GM19467 (cell line): ENCODE data around the gene MOGAT1.
"Not testable (repeated sequence)": the region's sequence is repeated elsewhere in the genome, so short reads cannot be mapped to it uniquely, and the experiment has no call there.

Source experiments
- ATAC-seq: cut with Tn5 transposase; IDR thresholded peaks from one replicate; pipeline ENCODE4 v1.9.1; 2021; ENCODE audit warnings: mild to moderate bottlenecking, moderate library complexity; ENCODE audit not compliant: unreplicated experiment

Gene MOGAT1

DNA sequence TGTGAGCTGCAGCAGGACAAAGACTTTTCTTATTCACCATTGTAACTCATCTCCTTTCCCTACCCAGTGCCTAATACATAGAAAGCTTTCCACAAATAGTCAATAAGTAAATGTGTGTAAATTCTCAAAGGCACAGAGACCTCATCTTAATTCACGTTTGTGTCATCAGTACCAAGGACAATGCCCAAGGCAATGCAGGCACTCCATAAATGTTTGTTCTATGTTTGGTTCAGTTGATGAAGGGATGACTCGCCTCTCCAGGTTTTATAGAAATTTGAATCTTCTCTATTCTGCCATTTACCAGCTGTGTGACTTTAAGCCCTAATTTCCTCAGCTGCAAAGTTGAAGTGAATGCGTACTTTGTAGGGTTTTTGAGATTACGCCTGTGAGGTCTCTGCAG lies 2.1 kb upstream of the MOGAT1 start:
- no peak for ATAC-seq

GRCh38 chr2:222670191-222671038 lies 1.0 kb upstream of the MOGAT1 start:
- ATAC-seq, result no peak

- ATAC-seq, result no peak
Measured at GRCh38 chr2:222672068-222672401, 577 bp downstream of the MOGAT1 start.

DNA sequence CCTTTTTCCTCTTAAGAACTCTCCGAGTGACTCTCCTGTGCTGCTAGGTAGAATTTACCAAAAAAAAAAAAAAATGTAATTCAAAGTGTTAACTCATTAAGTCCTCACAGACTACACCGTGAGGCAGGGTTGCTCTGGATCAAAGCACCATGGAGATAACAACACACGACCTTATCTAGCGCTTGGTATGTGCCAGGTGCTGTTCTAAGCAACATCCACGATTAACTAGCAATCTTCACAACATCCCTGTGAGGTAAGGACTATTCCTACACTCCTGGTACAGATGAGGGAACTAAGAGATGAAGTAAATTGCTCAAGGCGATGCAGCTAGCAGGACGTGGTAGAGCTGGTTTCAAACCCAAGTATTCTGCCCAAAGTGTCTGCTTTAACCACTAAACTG lies 1.8 kb downstream of the MOGAT1 start:
- ATAC-seq, result no peak

- ATAC-seq, result no peak
Measured at GRCh38 chr2:222673883-222674282, 2.4 kb downstream of the MOGAT1 start.

DNA sequence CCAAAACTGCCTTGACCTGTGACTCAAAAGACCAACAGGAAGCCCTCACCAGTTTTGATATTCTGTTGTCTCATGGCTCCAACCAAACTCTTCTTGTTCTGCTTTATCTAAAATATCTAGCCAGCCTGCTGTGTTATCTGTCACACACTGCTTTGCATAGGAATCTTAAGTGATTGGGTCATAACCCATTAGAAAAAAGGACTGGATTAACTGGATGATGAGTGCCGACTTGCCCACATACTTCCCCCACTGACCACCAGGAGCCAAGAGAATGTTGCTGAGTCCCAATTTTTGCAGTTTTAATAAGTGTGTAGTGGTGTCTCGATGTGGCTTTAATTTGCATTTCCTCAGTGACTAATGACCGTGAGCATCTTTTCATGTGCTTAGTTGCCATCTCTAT lies 6.5 kb downstream of the MOGAT1 start:
- no peak for ATAC-seq

- ATAC-seq, result no peak
Measured at GRCh38 chr2:222683805-222684204, 12.3 kb downstream of the MOGAT1 start.

GRCh38 chr2:222686086-222686750 lies 14.8 kb downstream of the MOGAT1 start:
- no peak for ATAC-seq

DNA sequence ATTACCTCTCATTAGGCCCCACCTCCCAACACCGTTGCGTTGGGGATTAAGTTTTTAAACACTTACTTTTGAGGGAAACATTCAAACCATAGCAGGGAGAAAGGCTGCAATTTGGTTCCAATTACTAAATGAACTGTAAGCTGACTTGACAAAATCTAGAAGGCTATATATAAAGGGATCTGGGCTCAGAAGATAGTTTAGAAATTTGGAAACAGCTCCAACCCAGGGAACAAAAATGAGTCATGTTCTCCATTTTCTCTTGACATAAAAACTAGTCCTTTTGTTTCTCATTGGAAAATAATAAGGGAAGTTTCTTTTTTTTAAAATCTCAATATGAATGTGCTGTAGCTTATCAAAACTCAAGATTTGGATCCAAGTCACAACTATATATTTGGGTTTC lies 17.5 kb downstream of the MOGAT1 start:
- no peak for ATAC-seq

DNA sequence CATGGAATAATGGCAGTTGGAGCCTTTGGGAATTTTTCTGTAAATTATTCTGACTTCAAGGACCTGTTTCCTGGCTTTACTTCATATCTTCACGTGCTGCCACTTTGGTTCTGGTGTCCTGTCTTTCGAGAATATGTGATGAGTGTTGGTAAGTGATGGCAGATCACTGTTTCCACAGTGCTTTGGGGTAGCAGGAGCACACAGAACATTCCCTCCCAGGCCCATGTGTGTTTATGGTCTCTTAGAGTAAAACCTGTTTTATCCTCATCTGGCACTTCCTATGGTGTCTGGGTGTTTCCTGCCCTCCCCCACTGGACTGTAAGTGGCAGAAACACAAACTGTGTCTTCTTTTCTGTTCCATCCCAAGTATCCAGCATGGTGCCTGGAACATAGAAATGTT lies 17.9 kb downstream of the MOGAT1 start:
- no peak for ATAC-seq

DNA sequence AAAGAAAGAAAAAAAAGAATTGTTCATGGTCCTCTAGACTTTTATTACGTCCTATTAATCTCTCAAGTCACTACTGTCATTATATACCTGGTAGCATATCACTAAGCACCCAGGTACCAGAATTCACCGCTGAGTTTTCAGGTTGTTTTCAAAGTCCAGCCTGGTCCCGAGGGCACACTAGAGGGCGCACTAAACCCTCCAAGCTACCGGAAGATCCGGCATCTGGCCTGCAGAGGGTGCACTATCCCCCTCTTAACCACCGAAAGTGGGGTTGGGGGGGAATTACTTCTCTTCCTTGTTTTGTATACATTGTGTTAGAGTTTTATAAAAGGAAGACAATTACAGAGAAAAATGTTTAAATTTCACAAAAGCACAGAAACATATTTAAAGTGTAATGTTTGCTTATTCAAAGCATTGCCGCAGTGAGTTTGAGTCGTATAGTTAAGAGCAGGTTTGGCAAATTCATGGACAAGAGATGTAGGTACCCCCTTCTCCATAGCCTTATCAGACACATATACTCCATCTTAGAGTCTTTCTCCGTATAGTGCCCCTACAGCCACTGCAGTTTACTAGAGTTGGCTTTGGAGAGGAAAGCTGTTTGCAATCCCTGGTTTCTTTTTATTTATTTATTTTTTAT lies 19.2 kb downstream of the MOGAT1 start:
- peak; percentile 95 for ATAC-seq

DNA sequence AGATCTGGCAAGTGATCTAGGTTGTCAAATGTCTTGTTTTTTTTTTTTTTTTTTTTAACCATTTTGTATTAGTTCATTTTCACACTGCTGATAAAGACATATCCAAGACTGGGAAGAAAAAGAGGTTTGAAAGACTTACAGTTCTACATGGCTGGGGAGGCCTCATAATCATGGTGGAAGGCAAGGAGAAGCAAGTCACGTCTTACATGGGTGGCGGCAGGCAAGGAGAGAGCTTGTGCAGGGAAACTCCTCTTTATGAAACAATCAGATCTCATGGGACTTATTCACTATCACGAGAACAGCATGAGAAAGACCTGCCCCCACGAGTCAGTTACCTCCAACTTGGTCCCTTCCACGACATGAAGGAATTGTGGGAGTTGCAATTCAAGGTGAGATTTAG lies 22.0 kb downstream of the MOGAT1 start:
- ATAC-seq, result not testable (repeated sequence)

- ATAC-seq, result no peak
Measured at GRCh38 chr2:222693837-222694236, 22.4 kb downstream of the MOGAT1 start.

DNA sequence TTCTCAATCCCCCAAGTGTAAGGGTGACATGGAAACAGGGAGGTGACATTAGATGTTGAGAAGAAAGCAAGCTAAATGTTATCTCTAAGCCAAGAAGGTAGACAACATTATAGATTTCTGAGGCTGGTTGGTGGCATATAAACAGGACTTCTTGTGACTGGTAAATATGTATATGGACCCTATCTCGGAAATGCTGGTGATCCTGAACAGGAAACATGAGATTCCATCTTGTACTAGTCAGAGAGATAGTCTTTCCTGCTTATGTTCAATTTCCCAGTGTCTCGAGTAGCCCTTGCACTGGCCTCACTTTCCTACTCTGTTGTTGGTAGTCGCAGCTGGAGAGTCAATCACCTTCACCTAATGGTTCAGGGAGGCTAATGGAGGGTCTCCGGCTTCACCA lies 26.8 kb downstream of the MOGAT1 start:
- no peak for ATAC-seq

GRCh38 chr2:222701233-222701632 lies 29.8 kb downstream of the MOGAT1 start:
- no peak for ATAC-seq

DNA sequence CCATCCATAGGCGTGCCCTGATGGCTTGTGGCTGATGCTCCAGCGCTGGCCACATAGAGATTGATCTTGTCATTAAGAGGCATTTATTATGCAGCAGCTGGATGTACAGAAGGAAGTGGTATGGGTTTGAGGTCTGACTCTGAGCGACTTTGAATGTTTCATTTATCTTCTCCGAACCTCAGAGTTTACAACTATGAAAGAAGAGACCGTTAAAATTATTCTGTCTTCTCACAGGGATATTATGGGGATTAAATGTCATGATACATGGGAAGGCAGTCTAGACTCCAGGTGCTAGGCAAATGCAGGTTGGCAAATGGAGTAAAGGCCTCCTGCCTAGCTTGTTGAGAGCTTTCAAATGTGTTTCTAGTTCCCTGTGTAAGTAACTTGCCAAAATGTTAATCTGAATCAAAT lies 30.3 kb downstream of the MOGAT1 start:
- ATAC-seq, result no peak

GRCh38 chr2:222703091-222703490 lies 31.6 kb downstream of the MOGAT1 start:
- ATAC-seq, result no peak

- ATAC-seq, result no peak
Measured at GRCh38 chr2:222703886-222704285, 32.4 kb downstream of the MOGAT1 start.

- ATAC-seq, result no peak
Measured at GRCh38 chr2:222706616-222707015, 35.2 kb downstream of the MOGAT1 start.

DNA sequence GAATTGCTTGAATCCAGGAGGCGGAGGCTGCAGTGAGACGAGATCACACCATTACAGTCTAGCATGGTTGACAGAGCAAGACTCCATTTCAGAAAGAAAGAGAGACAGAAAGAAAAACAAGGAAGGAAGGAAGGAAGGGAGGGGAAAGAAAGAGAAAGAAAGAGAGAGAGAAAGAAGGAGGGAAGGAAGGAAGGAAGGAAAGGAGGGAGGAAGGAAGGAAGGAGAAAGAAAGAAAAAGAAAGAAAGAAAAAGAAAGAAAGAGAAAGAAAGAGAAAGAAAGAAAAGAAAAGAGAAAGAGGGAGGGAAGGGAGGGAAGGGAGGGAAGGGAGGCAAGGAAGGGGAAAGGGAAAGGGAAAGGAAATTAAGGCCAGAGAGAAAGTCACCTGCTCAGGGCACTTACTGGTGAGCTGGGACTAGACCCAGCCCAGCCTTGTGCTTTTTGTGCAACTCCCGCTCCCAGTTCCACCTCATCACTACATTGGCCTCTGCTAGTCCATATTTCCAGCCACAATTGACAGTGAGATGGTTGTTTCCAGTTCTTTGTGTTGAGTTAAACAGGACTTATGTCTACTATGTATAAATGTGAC lies 35.7 kb downstream of the MOGAT1 start:
- no peak for ATAC-seq

- ATAC-seq, result no peak
Measured at GRCh38 chr2:222707689-222708273, 36.3 kb downstream of the MOGAT1 start.
